Measurements from ENCODE around the gene RHBDF1. TPM values are rescaled to one million over a fixed set of nuclear protein-coding genes. Genes with fewer than 3 reads are reported as not detected.

Gene RHBDF1
- total RNA-seq, 2 donors from 2014 or later: 109 to 138 TPM

- DNase-seq (ENCODE audit: low spot score): no peak
- Histone ChIP-seq H3K27ac (no peak overlapping the region), H3K4me1 (ENCODE audit: control insufficient read depth in 1 of 2, low read depth in 2 of 2) (no peaks in the 10 kb centered on the region), H3K36me3 (no peaks in the 10 kb centered on the region), H3K4me3 (no peak overlapping the region), H3K27me3 (replicated peaks; ENCODE audit: insufficient read depth) (no peaks in the 10 kb centered on the region), H3K9me3 (no peaks in the 10 kb centered on the region)
- TF ChIP-seq CTCF (IDR thresholded peaks at IDR 0.05): no peak
- no peak for ATAC-seq (ENCODE audit: insufficient number of reproducible peaks, low FRiP score, low read depth)
Observed at GRCh38 chr16:9903-10665, 62.3 kb downstream of the RHBDF1 start.

Other genes with a start within 250 kb of the RHBDF1 start
- gene POLR3K, start 19.0 kb downstream of the RHBDF1 start, total RNA-seq: 1 to 10 TPM in 1 of 2 donors, not detected in 1; 1.4 TPM
- 10 to 100 TPM in 1 of 2 donors, 1 to 10 TPM in 1; 6.1 to 16.4 TPM for gene SNRNP25, start 18.8 kb downstream of the RHBDF1 start, total RNA-seq
- gene MPG, start 5.6 kb upstream of the RHBDF1 start, total RNA-seq: 100 to 1,000 TPM in 1 of 2 donors, 10 to 100 TPM in 1; 93.1 to 202 TPM
- gene NPRL3, start 66.0 kb upstream of the RHBDF1 start, total RNA-seq: 10 to 100 TPM; 22.0 to 35.7 TPM
- gene HBZ, start 80.0 kb upstream of the RHBDF1 start, total RNA-seq: not detected
- gene HBM, start 93.3 kb upstream of the RHBDF1 start, total RNA-seq: not detected
- gene HBA2, start 100.2 kb upstream of the RHBDF1 start, total RNA-seq: 100 to 1,000 TPM in 1 of 2 donors, 10 to 100 TPM in 1; 47.9 to 433 TPM
- 100 to 1,000 TPM in 1 of 2 donors, not detected in 1; 174 TPM for gene HBA1, start 104.0 kb upstream of the RHBDF1 start, total RNA-seq
- not detected for gene HBQ1, start 107.8 kb upstream of the RHBDF1 start, total RNA-seq
- 100 to 1,000 TPM; 101 to 171 TPM for gene LUC7L, start 156.8 kb upstream of the RHBDF1 start, total RNA-seq
- 100 to 1,000 TPM in 1 of 2 donors, 10 to 100 TPM in 1; 51.7 to 141 TPM for gene FAM234A, start 162.2 kb upstream of the RHBDF1 start, total RNA-seq
- gene RGS11, start 203.3 kb upstream of the RHBDF1 start, total RNA-seq: 10 to 100 TPM; 16.8 to 19.4 TPM
- gene ARHGDIG, start 208.0 kb upstream of the RHBDF1 start, total RNA-seq: not detected
- 1 to 10 TPM in 1 of 2 donors, under 1 TPM in 1; 0.81 to 3.2 TPM for gene PDIA2, start 210.5 kb upstream of the RHBDF1 start, total RNA-seq